ENCODE results near the gene RAB7A.

- TF ChIP-seq CTCF (IDR thresholded peaks at IDR 0.05) (no peak), POLR2A (IDR thresholded peaks at IDR 0.05) (no peak)
Measured at GRCh38 chr3:128706086-128706615, 19.8 kb upstream of the RAB7A start.

Measured in thyroid gland (tissue), 4 donors.